ENCODE data around the gene WDR5. TPM values are rescaled to one million over a fixed set of nuclear protein-coding genes. Genes with fewer than 3 reads are reported as not detected.

WDR5 gene
- total and polyA plus RNA-seq, 4 donors: 15.7 to 27.3 (median 21.6) TPM

- Histone ChIP-seq H3K27me3 (ENCODE audit: control insufficient read depth in 3 of 3, insufficient read depth in 3 of 3, low read length in 2 of 3) (no peaks in the 10 kb centered on the region), H3K4me3 (no peak overlapping the region), H3K27ac (ENCODE audit: low read depth in 1 of 2, low read length in 1 of 2) (peak overlapping the region in 1 of 2 donors; percentile 17), H3K4me1 (ENCODE audit: control insufficient read depth in 5 of 5, insufficient read depth in 5 of 5, low read length in 5 of 5) (peaks cover 0 to 20% (median 6%) of the 10 kb centered on the region in 5 donors), H3K9ac (ENCODE audit: insufficient read depth in 1 of 2, low read length in 2 of 2) (no peak overlapping the region), H3K9me3 (ENCODE audit: control insufficient read depth in 4 of 4, insufficient read depth in 3 of 4, low read length in 3 of 4) (peaks cover 0 to 7% (median 2%) of the 10 kb centered on the region in 4 donors), H3K36me3 (ENCODE audit: control insufficient read depth in 4 of 4, insufficient read depth in 4 of 4, low read length in 4 of 4) (no peaks in the 10 kb centered on the region)
- 88 to 91% methylated on average over 24 of the region's 24 CpGs for WGBS, 2 donors
- no peak for TF ChIP-seq CTCF (IDR thresholded peaks at IDR 0.05; ENCODE audit: control extremely low read depth, extremely low read depth)
- DNase-seq: peak; percentile 59 to 68 (median 66)
- ATAC-seq (ENCODE audit: insufficient read depth, low FRiP score): no peak
Observed at GRCh38 chr9:134205672-134206310, 69.9 kb downstream of the WDR5 start.

DNA sequence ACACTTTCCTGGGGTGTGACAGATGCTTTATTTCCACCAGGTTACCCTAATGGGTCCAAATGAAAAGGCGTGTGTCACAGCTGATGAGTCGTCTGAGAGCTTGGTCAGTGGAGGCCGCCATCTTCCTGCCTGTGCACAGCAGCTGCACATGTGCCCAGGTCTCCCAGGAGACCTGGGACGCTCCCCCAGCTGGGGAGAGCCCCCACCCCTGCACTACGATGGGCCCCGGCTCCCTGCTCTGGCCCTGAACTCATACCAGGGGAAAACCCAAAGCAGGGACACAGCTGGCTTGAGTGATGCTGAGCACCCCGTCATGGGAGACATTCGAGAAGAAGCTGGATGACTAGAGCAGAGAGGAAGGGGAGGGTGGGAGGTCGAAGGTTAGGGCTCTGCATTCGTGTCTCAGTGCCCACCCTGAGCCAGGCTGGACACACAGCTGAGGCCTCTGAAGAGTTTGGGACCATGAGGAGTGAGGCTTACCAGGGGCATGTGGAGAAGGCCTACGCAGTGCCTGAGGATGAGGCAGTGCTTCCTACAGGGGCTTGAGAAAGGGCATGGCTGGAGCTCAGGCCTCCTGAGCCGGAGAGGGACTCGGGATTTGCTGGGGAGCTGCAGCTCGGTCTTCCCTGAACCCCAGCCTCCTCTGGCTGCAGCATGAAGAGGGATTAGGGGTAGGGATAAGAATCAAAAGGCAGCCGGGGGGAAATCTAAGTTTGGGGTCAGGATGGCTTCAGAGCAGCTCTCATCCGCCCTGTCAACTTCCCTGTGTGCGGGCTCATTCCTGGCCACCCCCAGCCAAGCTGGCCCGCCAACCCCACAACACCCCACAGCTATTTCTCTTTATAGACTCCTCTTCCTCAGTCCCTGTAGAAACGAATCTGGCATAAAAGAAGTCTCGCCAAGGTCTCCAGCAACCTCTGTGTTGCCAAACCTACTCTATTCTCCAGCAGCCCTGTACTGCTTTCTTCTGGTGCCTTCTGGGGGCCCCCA lies 70.7 kb downstream of the WDR5 start:
- no peak overlapping the region for H3K9ac ChIP-seq (ENCODE audit: insufficient read depth in 1 of 2, low read length in 2 of 2)
- H3K36me3 ChIP-seq (ENCODE audit: control insufficient read depth in 4 of 4, insufficient read depth in 4 of 4, low read length in 4 of 4): no peaks in the 10 kb centered on the region
- peaks cover 0 to 28% (median 6%) of the 10 kb centered on the region in 5 donors for H3K4me1 ChIP-seq (ENCODE audit: control insufficient read depth in 5 of 5, insufficient read depth in 5 of 5, low read length in 5 of 5)
- DNase-seq: peak in 1 of 3 donors; percentile 9
- no peak overlapping the region for H3K4me3 ChIP-seq
- no peak for TF ChIP-seq CTCF (IDR thresholded peaks at IDR 0.05; ENCODE audit: control extremely low read depth, extremely low read depth)
- 91 to 92% methylated on average over 20 of the region's 20 CpGs for WGBS, 2 donors
- ATAC-seq (ENCODE audit: insufficient read depth, low FRiP score): no peak
- no peak overlapping the region for H3K27ac ChIP-seq (ENCODE audit: low read depth in 1 of 2, low read length in 1 of 2)
- peaks cover 0 to 7% (median 2%) of the 10 kb centered on the region in 4 donors for H3K9me3 ChIP-seq (ENCODE audit: control insufficient read depth in 4 of 4, insufficient read depth in 3 of 4, low read length in 3 of 4)
- H3K27me3 ChIP-seq (ENCODE audit: control insufficient read depth in 3 of 3, insufficient read depth in 3 of 3, low read length in 2 of 3): no peaks in the 10 kb centered on the region

- Histone ChIP-seq H3K9me3 (ENCODE audit: control insufficient read depth in 4 of 4, insufficient read depth in 3 of 4, low read length in 3 of 4) (peaks cover 0 to 9% (median 4%) of the 10 kb centered on the region in 4 donors), H3K36me3 (ENCODE audit: control insufficient read depth in 4 of 4, insufficient read depth in 4 of 4, low read length in 4 of 4) (no peaks in the 10 kb centered on the region), H3K4me1 (ENCODE audit: control insufficient read depth in 5 of 5, insufficient read depth in 5 of 5, low read length in 5 of 5) (peaks cover 0 to 34% (median 7%) of the 10 kb centered on the region in 5 donors), H3K27me3 (ENCODE audit: control insufficient read depth in 3 of 3, insufficient read depth in 3 of 3, low read length in 2 of 3) (no peaks in the 10 kb centered on the region), H3K27ac (ENCODE audit: low read depth in 1 of 2, low read length in 1 of 2) (no peak overlapping the region), H3K4me3 (no peak overlapping the region), H3K9ac (ENCODE audit: insufficient read depth in 1 of 2, low read length in 2 of 2) (no peak overlapping the region)
- DNase-seq: peak in 1 of 3 donors; percentile 15
- no peak for TF ChIP-seq CTCF (IDR thresholded peaks at IDR 0.05; ENCODE audit: control extremely low read depth, extremely low read depth)
- ATAC-seq (ENCODE audit: insufficient read depth, low FRiP score): no peak
- 76 to 89% methylated on average over 19 of the region's 19 CpGs for WGBS, 2 donors
Observed at GRCh38 chr9:134208310-134208841, 72.5 kb downstream of the WDR5 start.
